Measurements from ENCODE around the gene WDR7.

Gene WDR7

GRCh38 chr18:56935434-56936040, 284.4 kb downstream of the WDR7 start:
- no peak overlapping the region for H3K9ac ChIP-seq
- H3K4me2 ChIP-seq = no peak overlapping the region
- no peak overlapping the region for H2AFZ ChIP-seq (ENCODE audit: low read depth)
- no peak for TF ChIP-seq CTCF (conservative IDR thresholded peaks at IDR 0.05; ENCODE audit: low read depth, low read length)
- H4K20me1 ChIP-seq (ENCODE audit: insufficient read depth) = no peaks in the 10 kb centered on the region
- H3K36me3 ChIP-seq (ENCODE audit: insufficient read depth) = no peaks in the 10 kb centered on the region
- H3K4me3 ChIP-seq (IDR thresholded peaks at IDR 0.05; ENCODE audit: insufficient read depth, low read depth, low read length) = no peak overlapping the region
- no peaks in the 10 kb centered on the region for H3K79me2 ChIP-seq (ENCODE audit: insufficient read depth, low read depth)
- peaks cover 4% of the 10 kb centered on the region for H3K4me1 ChIP-seq (ENCODE audit: low read depth, poor library complexity, severe bottlenecking)
- H3K27ac ChIP-seq = no peak overlapping the region
- H3K27me3 ChIP-seq (ENCODE audit: insufficient read depth, low read depth) = no peaks in the 10 kb centered on the region

GRCh38 chr18:56936457-56936856, 285.3 kb downstream of the WDR7 start:
- H3K27ac ChIP-seq = no peak overlapping the region
- no peak overlapping the region for H3K4me3 ChIP-seq (IDR thresholded peaks at IDR 0.05; ENCODE audit: insufficient read depth, low read depth, low read length)
- no peaks in the 10 kb centered on the region for H3K36me3 ChIP-seq (ENCODE audit: insufficient read depth)
- no peak overlapping the region for H3K9ac ChIP-seq
- no peaks in the 10 kb centered on the region for H3K27me3 ChIP-seq (ENCODE audit: insufficient read depth, low read depth)
- H3K4me1 ChIP-seq (ENCODE audit: low read depth, poor library complexity, severe bottlenecking) = peaks cover 8% of the 10 kb centered on the region
- H4K20me1 ChIP-seq (ENCODE audit: insufficient read depth) = no peaks in the 10 kb centered on the region
- no peaks in the 10 kb centered on the region for H3K79me2 ChIP-seq (ENCODE audit: insufficient read depth, low read depth)
- H3K4me2 ChIP-seq = no peak overlapping the region
- H2AFZ ChIP-seq (ENCODE audit: low read depth) = no peak overlapping the region
- TF ChIP-seq CTCF (conservative IDR thresholded peaks at IDR 0.05; ENCODE audit: low read depth, low read length) = no peak

GRCh38 chr18:56937874-56938430, 286.8 kb downstream of the WDR7 start:
- Histone ChIP-seq H3K27ac (no peak overlapping the region), H4K20me1 (ENCODE audit: insufficient read depth) (no peaks in the 10 kb centered on the region), H3K4me2 (no peak overlapping the region), H2AFZ (ENCODE audit: low read depth) (no peak overlapping the region), H3K9ac (no peak overlapping the region), H3K4me1 (ENCODE audit: low read depth, poor library complexity, severe bottlenecking) (peaks cover 8% of the 10 kb centered on the region), H3K27me3 (ENCODE audit: insufficient read depth, low read depth) (no peaks in the 10 kb centered on the region), H3K36me3 (ENCODE audit: insufficient read depth) (no peaks in the 10 kb centered on the region), H3K4me3 (IDR thresholded peaks at IDR 0.05; ENCODE audit: insufficient read depth, low read depth, low read length) (no peak overlapping the region), H3K79me2 (ENCODE audit: insufficient read depth, low read depth) (no peaks in the 10 kb centered on the region)
- no peak for TF ChIP-seq CTCF (conservative IDR thresholded peaks at IDR 0.05; ENCODE audit: low read depth, low read length)

- Histone ChIP-seq H2AFZ (ENCODE audit: low read depth) (no peak overlapping the region), H3K79me2 (ENCODE audit: insufficient read depth, low read depth) (no peaks in the 10 kb centered on the region), H4K20me1 (ENCODE audit: insufficient read depth) (no peaks in the 10 kb centered on the region), H3K4me3 (IDR thresholded peaks at IDR 0.05; ENCODE audit: insufficient read depth, low read depth, low read length) (no peak overlapping the region), H3K27ac (no peak overlapping the region), H3K4me2 (no peak overlapping the region), H3K36me3 (ENCODE audit: insufficient read depth) (no peaks in the 10 kb centered on the region), H3K9ac (no peak overlapping the region), H3K27me3 (ENCODE audit: insufficient read depth, low read depth) (no peaks in the 10 kb centered on the region), H3K4me1 (ENCODE audit: low read depth, poor library complexity, severe bottlenecking) (peaks cover 6% of the 10 kb centered on the region)
- TF ChIP-seq CTCF (conservative IDR thresholded peaks at IDR 0.05; ENCODE audit: low read depth, low read length) = no peak
Measured at GRCh38 chr18:56945171-56946083, 294.3 kb downstream of the WDR7 start.
